ENCODE measurements around the gene KIAA1671.
"Not testable (repeated sequence)": the region's sequence is repeated elsewhere in the genome, so short reads cannot be mapped to it uniquely, and the experiment has no call there.

The KIAA1671 gene

GRCh38 chr22:25206998-25207397 is 254.5 kb downstream of the KIAA1671 start:
- DNase-seq, result no peak

- DNase-seq, result no peak
These were observed 255.1 kb downstream of the KIAA1671 start for GRCh38 chr22:25207553-25208157.

GRCh38 chr22:25208328-25208727 is 255.8 kb downstream of the KIAA1671 start:
- DNase-seq, result no peak

GRCh38 chr22:25208743-25209505 is 256.4 kb downstream of the KIAA1671 start:
- DNase-seq, result no peak

GRCh38 chr22:25210793-25211192 is 258.3 kb downstream of the KIAA1671 start:
- DNase-seq, result no peak

- DNase-seq, result no peak
These were observed 259.8 kb downstream of the KIAA1671 start for GRCh38 chr22:25212337-25212736.

GRCh38 chr22:25213221-25213620 is 260.7 kb downstream of the KIAA1671 start:
- DNase-seq, result no peak

GRCh38 chr22:25216230-25216629 is 263.7 kb downstream of the KIAA1671 start:
- no peak for DNase-seq

GRCh38 chr22:25219211-25219689 is 266.7 kb downstream of the KIAA1671 start, which contains the start of gene CRYBB2:
TSS of gene CRYBB2 (plus strand) at chr22:25219639. CDS start at chr22:25221430, 1,791 bp downstream.
- no peak for DNase-seq

GRCh38 chr22:25219948-25220442 is 267.5 kb downstream of the KIAA1671 start:
- no peak for DNase-seq

GRCh38 chr22:25221790-25222189 is 269.3 kb downstream of the KIAA1671 start:
- no peak for DNase-seq

GRCh38 chr22:25223269-25223850 is 270.8 kb downstream of the KIAA1671 start:
- no peak for DNase-seq

GRCh38 chr22:25228822-25229221 is 276.3 kb downstream of the KIAA1671 start:
- DNase-seq, result no peak

- not testable (repeated sequence) for DNase-seq
These were observed 278.2 kb downstream of the KIAA1671 start for GRCh38 chr22:25230760-25231159.

GRCh38 chr22:25232301-25232700 is 279.8 kb downstream of the KIAA1671 start:
- DNase-seq, result no peak

- DNase-seq, result not testable (repeated sequence)
These were observed 281.2 kb downstream of the KIAA1671 start for GRCh38 chr22:25233706-25234105.

GRCh38 chr22:25235547-25236290 is 283.2 kb downstream of the KIAA1671 start:
- peak; percentile 19 to 20 for DNase-seq

- DNase-seq, result no peak
These were observed 283.9 kb downstream of the KIAA1671 start for GRCh38 chr22:25236417-25236816.

- DNase-seq, result no peak
These were observed 285.0 kb downstream of the KIAA1671 start for GRCh38 chr22:25237503-25237902.

- DNase-seq, result not testable (repeated sequence)
These were observed 285.5 kb downstream of the KIAA1671 start for GRCh38 chr22:25238058-25238457.

Measured in activated CD4-positive, alpha-beta T cell treated with anti-CD3 and anti-CD28 coated beads, Interleukin-2, amount 50 U/mL, for 4 hours (primary cell).